PFSK-1 (cell line): ENCODE results near the gene SLC35F1.

Experiments used
- POLR2AphosphoS5 ChIP-seq: IDR thresholded peaks from 2 replicates; pipeline ENCODE4 v1.6.1; 2012; ENCODE audit warnings: low read depth, mild to moderate bottlenecking, control low read depth, low read length, moderate library complexity
- TAF1 ChIP-seq: IDR thresholded peaks from 2 replicates; pipeline ENCODE4 v1.6.1; 2012; ENCODE audit warnings: low read length, control low read depth, borderline replicate concordance; ENCODE audit not compliant: insufficient read depth

- TF ChIP-seq TAF1 (no peak), POLR2AphosphoS5 (no peak)
Measured at GRCh38 chr6:118212451-118213173, 305.5 kb downstream of the SLC35F1 start.
